ENCODE measurements around the gene EGFR.

GRCh38 chr7:55067748-55068147, 48.9 kb downstream of the EGFR start:
- TF ChIP-seq POLR2A (IDR thresholded peaks at IDR 0.05) (no peak), CTCF (IDR thresholded peaks at IDR 0.05) (no peak)

Measured in adrenal gland (tissue), 5 donors.